ENCODE measurements around the gene ST8SIA4. TPM values are rescaled to one million over a fixed set of nuclear protein-coding genes. Genes with fewer than 3 reads are reported as not detected.

The ST8SIA4 gene
- total RNA-seq, 1 experiment from 2014 or later = not detected

- CTCF ChIA-PET = interaction anchor here (0.8 kb wide), 1 partner anchor 1736 kb away, joined by 3 read pairs; no protein-coding TSS in a partner anchor
- Histone ChIP-seq H3K9ac (ENCODE audit: low read length) (no peak overlapping the region), H3K79me2 (ENCODE audit: insufficient read depth, low read length) (no peaks in the 10 kb centered on the region), H3K9me2 (ENCODE audit: insufficient read depth) (no peaks in the 10 kb centered on the region), H3K4me1 (ENCODE audit: control insufficient read depth in 1 of 2, insufficient read depth in 2 of 2, low read length in 2 of 2) (peaks cover 0 to 18% of the 10 kb centered on the region in 2 experiments; a peak in 2 of 4 replicates), H3K4me2 (ENCODE audit: low read length) (peak overlapping the region; percentile 76), H3K4me3 (replicated peaks in 1 of 2; ENCODE audit: low read depth in 1 of 2, low read length in 2 of 2) (no peak overlapping the region), H3K27me3 (ENCODE audit: insufficient read depth, low read length) (no peaks in the 10 kb centered on the region), H2AFZ (ENCODE audit: low read depth, low read length, poor library complexity, severe bottlenecking) (peak overlapping the region; percentile 95), H3K27ac (ENCODE audit: low read depth, low read length) (no peak overlapping the region), H4K20me1 (ENCODE audit: insufficient read depth) (no peaks in the 10 kb centered on the region), H3K36me3 (ENCODE audit: control insufficient read depth in 1 of 2, insufficient read depth in 2 of 2, low read length in 2 of 2) (no peaks in the 10 kb centered on the region), H3K9me3 (ENCODE audit: control insufficient read depth in 1 of 2, insufficient read depth in 1 of 2, low read depth in 1 of 2, low read length in 2 of 2) (no peaks in the 10 kb centered on the region)
- TF ChIP-seq ZFX (IDR thresholded peaks at IDR 0.05) = no peak
- peak; percentile 55 for TF ChIP-seq CEBPB (IDR thresholded peaks at IDR 0.05; ENCODE audit: low read depth)
- POLR2A ChIA-PET = no interaction called here
- intact Hi-C loops (cut with micrococcal nuclease) = no loop called here
- RAD21 ChIA-PET (ENCODE audit: low non-redundant PET in 1 of 2, low total read pairs in 2 of 2, uncharacterized antibody in 2 of 2, unreplicated experiment in 2 of 2) = no interaction called here
- no peak for ATAC-seq
- BruUV-seq (replicated peaks) = no TSS peak
- DNase-seq (ENCODE audit: low read depth, low spot score) = peak; percentile 23
These were observed 62.7 kb downstream of the ST8SIA4 start for GRCh38 chr5:100840370-100840769.

DNA sequence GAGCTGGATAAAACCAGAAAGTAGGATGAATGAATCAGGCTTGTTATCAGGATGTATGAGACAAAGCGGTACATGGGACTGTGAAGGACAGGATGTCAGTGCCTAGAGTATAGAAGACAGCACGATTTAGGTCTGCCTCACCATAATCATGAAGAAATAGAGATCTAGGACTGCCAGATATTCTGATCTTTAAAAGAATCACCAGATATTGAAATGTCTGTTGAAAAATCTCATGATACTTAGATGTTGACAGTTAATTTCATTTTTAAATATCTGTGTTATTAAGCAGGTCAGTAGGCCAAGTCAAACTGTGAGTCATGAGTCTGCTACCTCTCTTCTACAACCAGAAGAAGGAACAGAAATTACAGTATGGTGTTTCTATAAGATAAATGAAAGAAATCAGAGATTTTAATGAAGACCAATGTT lies 65.0 kb downstream of the ST8SIA4 start:
- Histone ChIP-seq H3K27ac (ENCODE audit: low read depth, low read length) (no peak overlapping the region), H3K4me1 (ENCODE audit: control insufficient read depth in 1 of 2, insufficient read depth in 2 of 2, low read length in 2 of 2) (peaks cover 0 to 18% of the 10 kb centered on the region in 2 experiments; a peak in 2 of 4 replicates), H3K4me3 (replicated peaks in 1 of 2; ENCODE audit: low read depth in 1 of 2, low read length in 2 of 2) (no peak overlapping the region), H3K9me2 (ENCODE audit: insufficient read depth) (no peaks in the 10 kb centered on the region), H3K9ac (ENCODE audit: low read length) (no peak overlapping the region), H3K79me2 (ENCODE audit: insufficient read depth, low read length) (no peaks in the 10 kb centered on the region), H3K27me3 (ENCODE audit: insufficient read depth, low read length) (no peaks in the 10 kb centered on the region), H4K20me1 (ENCODE audit: insufficient read depth) (no peaks in the 10 kb centered on the region), H2AFZ (ENCODE audit: low read depth, low read length, poor library complexity, severe bottlenecking) (peak overlapping the region; percentile 22), H3K4me2 (ENCODE audit: low read length) (no peak overlapping the region), H3K9me3 (ENCODE audit: control insufficient read depth in 1 of 2, insufficient read depth in 1 of 2, low read depth in 1 of 2, low read length in 2 of 2) (no peaks in the 10 kb centered on the region), H3K36me3 (ENCODE audit: control insufficient read depth in 1 of 2, insufficient read depth in 2 of 2, low read length in 2 of 2) (no peaks in the 10 kb centered on the region)
- no peak for TF ChIP-seq POLR2AphosphoS5 (IDR thresholded peaks at IDR 0.05; ENCODE audit: low read depth, low read length)
- no peak for TF ChIP-seq TCF7L2 (IDR thresholded peaks at IDR 0.05; ENCODE audit: borderline replicate concordance, extremely low read depth, insufficient read depth, insufficient read length)
- TF ChIP-seq ZFX (IDR thresholded peaks at IDR 0.05) = no peak
- TF ChIP-seq YY1 (IDR thresholded peaks at IDR 0.05; ENCODE audit: extremely low read depth, insufficient replicate concordance, low read depth, low read length) = no peak
- TF ChIP-seq RAD21 (IDR thresholded peaks at IDR 0.05; ENCODE audit: low read depth) = no peak
- no peak for TF ChIP-seq ZNF274 (IDR thresholded peaks at IDR 0.05; ENCODE audit: low read depth, low read length)
- TF ChIP-seq JUND (IDR thresholded peaks at IDR 0.05) = no peak
- no peak for TF ChIP-seq EGR1 (IDR thresholded peaks at IDR 0.05; ENCODE audit: low read depth)
- TF ChIP-seq CTCF (IDR thresholded peaks at IDR 0.05 in 2 of 3, conservative IDR thresholded peaks at IDR 0.05 in 1 of 3; ENCODE audit: borderline replicate concordance in 1 of 3, insufficient read depth in 1 of 3, low read depth in 2 of 3, low read length in 2 of 3) = no peak
- TF ChIP-seq, protein P1, sequence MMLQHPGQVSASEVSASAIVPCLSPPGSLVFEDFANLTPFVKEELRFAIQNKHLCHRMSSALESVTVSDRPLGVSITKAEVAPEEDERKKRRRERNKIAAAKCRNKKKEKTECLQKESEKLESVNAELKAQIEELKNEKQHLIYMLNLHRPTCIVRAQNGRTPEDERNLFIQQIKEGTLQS (IDR thresholded peaks at IDR 0.05) = no peak
- TF ChIP-seq, protein P2, sequence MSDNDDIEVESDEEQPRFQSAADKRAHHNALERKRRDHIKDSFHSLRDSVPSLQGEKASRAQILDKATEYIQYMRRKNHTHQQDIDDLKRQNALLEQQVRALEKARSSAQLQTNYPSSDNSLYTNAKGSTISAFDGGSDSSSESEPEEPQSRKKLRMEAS (IDR thresholded peaks at IDR 0.05) = no peak
- TF ChIP-seq, protein P3, sequence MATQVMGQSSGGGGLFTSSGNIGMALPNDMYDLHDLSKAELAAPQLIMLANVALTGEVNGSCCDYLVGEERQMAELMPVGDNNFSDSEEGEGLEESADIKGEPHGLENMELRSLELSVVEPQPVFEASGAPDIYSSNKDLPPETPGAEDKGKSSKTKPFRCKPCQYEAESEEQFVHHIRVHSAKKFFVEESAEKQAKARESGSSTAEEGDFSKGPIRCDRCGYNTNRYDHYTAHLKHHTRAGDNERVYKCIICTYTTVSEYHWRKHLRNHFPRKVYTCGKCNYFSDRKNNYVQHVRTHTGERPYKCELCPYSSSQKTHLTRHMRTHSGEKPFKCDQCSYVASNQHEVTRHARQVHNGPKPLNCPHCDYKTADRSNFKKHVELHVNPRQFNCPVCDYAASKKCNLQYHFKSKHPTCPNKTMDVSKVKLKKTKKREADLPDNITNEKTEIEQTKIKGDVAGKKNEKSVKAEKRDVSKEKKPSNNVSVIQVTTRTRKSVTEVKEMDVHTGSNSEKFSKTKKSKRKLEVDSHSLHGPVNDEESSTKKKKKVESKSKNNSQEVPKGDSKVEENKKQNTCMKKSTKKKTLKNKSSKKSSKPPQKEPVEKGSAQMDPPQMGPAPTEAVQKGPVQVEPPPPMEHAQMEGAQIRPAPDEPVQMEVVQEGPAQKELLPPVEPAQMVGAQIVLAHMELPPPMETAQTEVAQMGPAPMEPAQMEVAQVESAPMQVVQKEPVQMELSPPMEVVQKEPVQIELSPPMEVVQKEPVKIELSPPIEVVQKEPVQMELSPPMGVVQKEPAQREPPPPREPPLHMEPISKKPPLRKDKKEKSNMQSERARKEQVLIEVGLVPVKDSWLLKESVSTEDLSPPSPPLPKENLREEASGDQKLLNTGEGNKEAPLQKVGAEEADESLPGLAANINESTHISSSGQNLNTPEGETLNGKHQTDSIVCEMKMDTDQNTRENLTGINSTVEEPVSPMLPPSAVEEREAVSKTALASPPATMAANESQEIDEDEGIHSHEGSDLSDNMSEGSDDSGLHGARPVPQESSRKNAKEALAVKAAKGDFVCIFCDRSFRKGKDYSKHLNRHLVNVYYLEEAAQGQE (IDR thresholded peaks at IDR 0.05; ENCODE audit: low read depth) = no peak
- no peak for TF ChIP-seq SRF (IDR thresholded peaks at IDR 0.05; ENCODE audit: low read depth)
- CTCF ChIA-PET = no interaction called here
- no TSS peak for BruUV-seq (replicated peaks)
- POLR2A ChIA-PET = no interaction called here
- no peak for ATAC-seq
- no peak for DNase-seq (ENCODE audit: low read depth, low spot score)
- intact Hi-C loops (cut with micrococcal nuclease) = no loop called here
- RAD21 ChIA-PET (ENCODE audit: low non-redundant PET in 1 of 2, low total read pairs in 2 of 2, uncharacterized antibody in 2 of 2, unreplicated experiment in 2 of 2) = no interaction called here
